ENCODE results near the gene NLRX1.
A peak's percentile ranks its signal among the peaks of the same experiment; 100 is the strongest.

NLRX1 gene

GRCh38 chr11:119194811-119195440 lies 26.4 kb downstream of the NLRX1 start:
- TF ChIP-seq MAX (IDR thresholded peaks at IDR 0.05), result no peak
- no peak for TF ChIP-seq TAF1 (IDR thresholded peaks at IDR 0.05; ENCODE audit: low read depth)
- TF ChIP-seq EGR1 (IDR thresholded peaks at IDR 0.05), result no peak
- TF ChIP-seq TEAD4 (IDR thresholded peaks at IDR 0.05), result no peak
- TF ChIP-seq, protein P1, sequence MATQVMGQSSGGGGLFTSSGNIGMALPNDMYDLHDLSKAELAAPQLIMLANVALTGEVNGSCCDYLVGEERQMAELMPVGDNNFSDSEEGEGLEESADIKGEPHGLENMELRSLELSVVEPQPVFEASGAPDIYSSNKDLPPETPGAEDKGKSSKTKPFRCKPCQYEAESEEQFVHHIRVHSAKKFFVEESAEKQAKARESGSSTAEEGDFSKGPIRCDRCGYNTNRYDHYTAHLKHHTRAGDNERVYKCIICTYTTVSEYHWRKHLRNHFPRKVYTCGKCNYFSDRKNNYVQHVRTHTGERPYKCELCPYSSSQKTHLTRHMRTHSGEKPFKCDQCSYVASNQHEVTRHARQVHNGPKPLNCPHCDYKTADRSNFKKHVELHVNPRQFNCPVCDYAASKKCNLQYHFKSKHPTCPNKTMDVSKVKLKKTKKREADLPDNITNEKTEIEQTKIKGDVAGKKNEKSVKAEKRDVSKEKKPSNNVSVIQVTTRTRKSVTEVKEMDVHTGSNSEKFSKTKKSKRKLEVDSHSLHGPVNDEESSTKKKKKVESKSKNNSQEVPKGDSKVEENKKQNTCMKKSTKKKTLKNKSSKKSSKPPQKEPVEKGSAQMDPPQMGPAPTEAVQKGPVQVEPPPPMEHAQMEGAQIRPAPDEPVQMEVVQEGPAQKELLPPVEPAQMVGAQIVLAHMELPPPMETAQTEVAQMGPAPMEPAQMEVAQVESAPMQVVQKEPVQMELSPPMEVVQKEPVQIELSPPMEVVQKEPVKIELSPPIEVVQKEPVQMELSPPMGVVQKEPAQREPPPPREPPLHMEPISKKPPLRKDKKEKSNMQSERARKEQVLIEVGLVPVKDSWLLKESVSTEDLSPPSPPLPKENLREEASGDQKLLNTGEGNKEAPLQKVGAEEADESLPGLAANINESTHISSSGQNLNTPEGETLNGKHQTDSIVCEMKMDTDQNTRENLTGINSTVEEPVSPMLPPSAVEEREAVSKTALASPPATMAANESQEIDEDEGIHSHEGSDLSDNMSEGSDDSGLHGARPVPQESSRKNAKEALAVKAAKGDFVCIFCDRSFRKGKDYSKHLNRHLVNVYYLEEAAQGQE (IDR thresholded peaks at IDR 0.05; ENCODE audit: low read depth), result no peak
- TF ChIP-seq CREB1 (IDR thresholded peaks at IDR 0.05; ENCODE audit: low read depth), result no peak
- no peak for TF ChIP-seq ZBTB7A (IDR thresholded peaks at IDR 0.05; ENCODE audit: low read depth)
- TF ChIP-seq, protein P2, sequence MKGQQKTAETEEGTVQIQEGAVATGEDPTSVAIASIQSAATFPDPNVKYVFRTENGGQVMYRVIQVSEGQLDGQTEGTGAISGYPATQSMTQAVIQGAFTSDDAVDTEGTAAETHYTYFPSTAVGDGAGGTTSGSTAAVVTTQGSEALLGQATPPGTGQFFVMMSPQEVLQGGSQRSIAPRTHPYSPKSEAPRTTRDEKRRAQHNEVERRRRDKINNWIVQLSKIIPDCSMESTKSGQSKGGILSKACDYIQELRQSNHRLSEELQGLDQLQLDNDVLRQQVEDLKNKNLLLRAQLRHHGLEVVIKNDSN (IDR thresholded peaks at IDR 0.05), result no peak
- TF ChIP-seq CEBPB (IDR thresholded peaks at IDR 0.05), result no peak
- TF ChIP-seq NFIC (IDR thresholded peaks at IDR 0.05), result no peak
- no peak for TF ChIP-seq TCF12 (IDR thresholded peaks at IDR 0.05; ENCODE audit: low read depth)
- TF ChIP-seq FOXM1 (IDR thresholded peaks at IDR 0.05; ENCODE audit: borderline replicate concordance, low read depth), result no peak
- TF ChIP-seq RAD21 (IDR thresholded peaks at IDR 0.05; ENCODE audit: low read depth), result no peak
- no peak for TF ChIP-seq EP300 (IDR thresholded peaks at IDR 0.05; ENCODE audit: borderline replicate concordance)
- TF ChIP-seq YY1 (IDR thresholded peaks at IDR 0.05; ENCODE audit: low read depth), result no peak

- no peak for TF ChIP-seq RAD21 (IDR thresholded peaks at IDR 0.05; ENCODE audit: low read depth)
- no peak for TF ChIP-seq FOXM1 (IDR thresholded peaks at IDR 0.05; ENCODE audit: borderline replicate concordance, low read depth)
- TF ChIP-seq NFIC (IDR thresholded peaks at IDR 0.05), result no peak
- no peak for TF ChIP-seq CEBPB (IDR thresholded peaks at IDR 0.05)
- TF ChIP-seq EGR1 (IDR thresholded peaks at IDR 0.05), result no peak
- no peak for TF ChIP-seq YY1 (IDR thresholded peaks at IDR 0.05; ENCODE audit: low read depth)
- TF ChIP-seq TCF12 (IDR thresholded peaks at IDR 0.05; ENCODE audit: low read depth), result no peak
- no peak for TF ChIP-seq ZBTB7A (IDR thresholded peaks at IDR 0.05; ENCODE audit: low read depth)
- TF ChIP-seq TAF1 (IDR thresholded peaks at IDR 0.05; ENCODE audit: low read depth), result no peak
- no peak for TF ChIP-seq MAX (IDR thresholded peaks at IDR 0.05)
- no peak for TF ChIP-seq EP300 (IDR thresholded peaks at IDR 0.05; ENCODE audit: borderline replicate concordance)
- TF ChIP-seq, protein P1 (IDR thresholded peaks at IDR 0.05; ENCODE audit: low read depth), result no peak
- no peak for TF ChIP-seq TEAD4 (IDR thresholded peaks at IDR 0.05)
- TF ChIP-seq CREB1 (IDR thresholded peaks at IDR 0.05; ENCODE audit: low read depth), result no peak
- TF ChIP-seq, protein P2 (IDR thresholded peaks at IDR 0.05), result no peak
Measured at GRCh38 chr11:119195680-119196079, 27.2 kb downstream of the NLRX1 start.

GRCh38 chr11:119196833-119197483 lies 28.4 kb downstream of the NLRX1 start:
- TF ChIP-seq CEBPB (IDR thresholded peaks at IDR 0.05) (peak; percentile 52; the same call in 1 of the 2 replicates), RAD21 (IDR thresholded peaks at IDR 0.05; ENCODE audit: low read depth) (peak; percentile 94), ZBTB7A (IDR thresholded peaks at IDR 0.05; ENCODE audit: low read depth) (no peak)

GRCh38 chr11:119198925-119199324 lies 30.4 kb downstream of the NLRX1 start:
- TF ChIP-seq, protein P2 (IDR thresholded peaks at IDR 0.05), result 0 out of 2 replicates have a peak, but pooled peaks have one; percentile 29
- TF ChIP-seq TCF12 (IDR thresholded peaks at IDR 0.05; ENCODE audit: low read depth), result no peak

- TF ChIP-seq RAD21 (IDR thresholded peaks at IDR 0.05; ENCODE audit: low read depth) (no peak), YY1 (IDR thresholded peaks at IDR 0.05; ENCODE audit: low read depth) (no peak), MAX (IDR thresholded peaks at IDR 0.05) (no peak), TAF1 (IDR thresholded peaks at IDR 0.05; ENCODE audit: low read depth) (no peak), EP300 (IDR thresholded peaks at IDR 0.05; ENCODE audit: borderline replicate concordance) (no peak), CREB1 (IDR thresholded peaks at IDR 0.05; ENCODE audit: low read depth) (no peak), ZBTB7A (IDR thresholded peaks at IDR 0.05; ENCODE audit: low read depth) (no peak), FOXM1 (IDR thresholded peaks at IDR 0.05; ENCODE audit: borderline replicate concordance, low read depth) (no peak), TCF12 (IDR thresholded peaks at IDR 0.05; ENCODE audit: low read depth) (no peak), CEBPB (IDR thresholded peaks at IDR 0.05) (no peak), EGR1 (IDR thresholded peaks at IDR 0.05) (no peak), TEAD4 (IDR thresholded peaks at IDR 0.05) (no peak), NFIC (IDR thresholded peaks at IDR 0.05) (no peak)
- TF ChIP-seq, protein P2 (IDR thresholded peaks at IDR 0.05), result no peak
- TF ChIP-seq, protein P1 (IDR thresholded peaks at IDR 0.05; ENCODE audit: low read depth), result no peak
Measured at GRCh38 chr11:119202554-119202953, 34.0 kb downstream of the NLRX1 start.

Measured in Ishikawa (cell line).